Measurements from ENCODE around the gene SAMD14.

- no peak for TF ChIP-seq CTCF (IDR thresholded peaks at IDR 0.05; ENCODE audit: borderline replicate concordance, extremely low read depth, low read length, poor library complexity, severe bottlenecking)
- no peak for TF ChIP-seq EZH2 (IDR thresholded peaks at IDR 0.05; ENCODE audit: borderline replicate concordance, low read depth, low read length, severe bottlenecking)
These were observed 20.2 kb downstream of the SAMD14 start for GRCh38 chr17:50109785-50110184.

Data from DND-41 (cell line).